ENCODE data around the gene POLD1. TPM values are rescaled to one million over a fixed set of nuclear protein-coding genes. Genes with fewer than 3 reads are reported as not detected.
A peak's percentile ranks its signal among the peaks of the same experiment; 100 is the strongest.

Gene POLD1
- total and polyA plus RNA-seq, 3 experiments from 2014 or later, result 29.4 to 160 (median 154) TPM

DNA sequence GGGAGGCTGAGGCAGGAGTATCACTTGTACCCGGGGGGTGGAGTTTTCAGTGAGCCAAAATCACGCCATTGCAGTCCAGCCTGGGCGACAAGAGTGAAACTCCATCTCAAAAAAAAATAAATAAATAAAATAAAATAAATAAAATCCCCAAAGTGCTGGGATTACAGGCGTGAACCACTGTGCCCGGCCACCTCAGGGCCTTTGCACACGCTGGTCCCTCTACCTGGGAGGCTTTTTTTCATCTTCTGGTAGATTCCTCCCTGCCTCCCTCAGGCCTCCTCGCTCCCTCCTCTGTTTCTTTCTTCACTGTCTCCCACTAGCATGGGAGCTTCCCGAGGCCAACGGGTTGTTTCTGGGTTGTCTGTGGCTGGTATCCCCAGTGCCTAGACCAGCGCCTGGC lies 63.6 kb downstream of the POLD1 start:
- POLR2A ChIA-PET, result no interaction called here
- no peak for DNase-seq
- CTCF ChIA-PET, result no interaction called here
- no peaks in the 10 kb centered on the region for H3K4me1 Mint-ChIP-seq
- peaks cover 0 to 2% (median 0%) of the 10 kb centered on the region in 5 donors for H3K9me3 Mint-ChIP-seq
- H3K27me3 ChIP-seq (ENCODE audit: insufficient read depth, low read length, poor library complexity, severe bottlenecking), result no peaks in the 10 kb centered on the region
- H3K27ac ChIP-seq (ENCODE audit: low read depth, low read length), result no peak overlapping the region
- peaks cover 5 to 14% of the 10 kb centered on the region in 2 donors for H3K27me3 Mint-ChIP-seq
- no peaks in the 10 kb centered on the region for H3K4me1 ChIP-seq (ENCODE audit: insufficient read depth, low read length)
- no peak overlapping the region for H3K4me3 ChIP-seq (ENCODE audit: low read length)
- no peaks in the 10 kb centered on the region for H3K36me3 ChIP-seq (ENCODE audit: insufficient read depth, low read length)
- no peak overlapping the region for H3K27ac Mint-ChIP-seq
- H3K36me3 Mint-ChIP-seq, result no peaks in the 10 kb centered on the region
- no peak overlapping the region for H3K4me3 Mint-ChIP-seq
- no peaks in the 10 kb centered on the region for H3K9me3 ChIP-seq (ENCODE audit: low read length)

DNA sequence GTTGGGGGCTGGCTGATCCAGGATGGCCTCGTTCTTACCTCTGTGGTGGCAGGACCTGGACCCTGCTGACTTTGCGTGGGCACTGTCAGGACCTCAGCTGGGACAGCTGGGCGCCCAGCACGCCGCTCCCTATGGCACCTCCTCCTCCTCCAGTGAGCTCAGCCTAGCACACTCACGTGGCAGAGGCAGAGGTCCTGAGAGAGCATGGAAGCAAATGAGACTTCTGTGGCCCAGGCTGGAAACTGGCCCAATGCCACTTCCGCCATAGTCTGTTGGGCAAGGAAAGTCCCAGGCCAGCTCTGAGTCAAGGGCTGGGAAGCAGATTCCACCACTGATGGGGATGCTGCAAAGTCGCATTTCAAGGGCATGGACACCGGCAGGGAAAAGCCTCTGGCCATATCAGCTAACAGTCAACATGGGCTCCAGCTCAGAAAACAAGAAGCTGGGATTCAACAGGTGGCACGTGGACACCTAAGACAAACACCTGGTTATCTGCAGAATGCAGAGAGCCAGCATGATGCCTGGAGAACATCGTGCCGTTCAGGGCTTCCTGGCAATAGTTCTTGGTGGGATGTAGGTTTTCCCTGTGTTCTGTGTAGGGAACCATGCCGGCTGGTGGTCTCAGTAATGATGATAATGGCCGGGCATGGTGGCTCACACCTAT lies 65.2 kb downstream of the POLD1 start:
- H3K27ac ChIP-seq (ENCODE audit: low read depth, low read length), result no peak overlapping the region
- Mint-ChIP-seq H3K4me1 (no peaks in the 10 kb centered on the region), H3K9me3 (peaks cover 0 to 2% (median 0%) of the 10 kb centered on the region in 5 donors), H3K36me3 (no peaks in the 10 kb centered on the region), H3K4me3 (no peak overlapping the region), H3K27ac (peak overlapping the region in 1 of 8 donors; percentile 13), H3K27me3 (peaks cover 4 to 14% of the 10 kb centered on the region in 2 donors)
- DNase-seq, result no peak
- no peaks in the 10 kb centered on the region for H3K36me3 ChIP-seq (ENCODE audit: insufficient read depth, low read length)
- H3K4me3 ChIP-seq (ENCODE audit: low read length), result no peak overlapping the region
- H3K9me3 ChIP-seq (ENCODE audit: low read length), result no peaks in the 10 kb centered on the region
- H3K4me1 ChIP-seq (ENCODE audit: insufficient read depth, low read length), result no peaks in the 10 kb centered on the region
- CTCF ChIA-PET, result no interaction called here
- POLR2A ChIA-PET, result no interaction called here
- H3K27me3 ChIP-seq (ENCODE audit: insufficient read depth, low read length, poor library complexity, severe bottlenecking), result no peaks in the 10 kb centered on the region

DNA sequence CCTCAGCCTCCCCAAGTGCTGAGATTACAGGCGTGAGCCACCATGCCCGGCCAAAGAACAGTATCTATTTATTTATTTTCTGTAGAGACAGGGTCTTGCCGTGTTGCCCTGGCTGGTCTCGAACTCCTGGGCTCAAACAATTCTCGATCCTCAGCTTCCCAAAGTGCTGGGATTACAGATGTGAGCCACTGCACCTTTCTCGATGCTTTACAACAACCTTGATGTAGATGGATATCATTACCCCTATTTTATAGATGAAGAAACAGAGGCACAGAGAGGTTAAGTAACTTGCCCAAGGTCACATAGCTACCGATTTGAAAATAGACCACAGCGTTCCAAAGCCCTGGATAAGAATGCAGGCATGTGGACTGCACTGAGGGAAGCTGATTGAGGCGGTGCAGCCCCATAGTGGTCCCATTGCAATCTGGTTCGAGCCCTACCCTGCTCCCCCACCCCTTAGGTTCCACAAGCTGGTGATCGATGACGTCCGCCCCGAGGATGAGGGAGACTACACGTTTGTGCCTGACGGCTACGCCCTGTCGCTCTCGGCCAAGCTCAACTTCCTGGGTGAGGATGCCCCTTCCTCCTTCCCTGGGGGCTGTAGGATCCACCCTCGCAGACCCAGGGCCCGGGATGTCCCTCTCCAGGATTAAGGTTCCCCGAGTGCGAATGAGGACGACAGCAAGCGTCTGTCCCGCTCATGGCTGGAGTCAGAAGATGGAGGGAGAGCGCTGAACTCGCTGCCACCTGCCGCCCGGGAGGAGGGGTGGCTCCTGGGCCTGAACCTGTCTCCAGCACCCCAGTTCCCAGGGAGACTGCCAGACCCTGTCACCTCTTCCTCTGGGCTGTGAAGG lies 66.4 kb downstream of the POLD1 start:
- H3K27ac ChIP-seq (ENCODE audit: low read depth, low read length), result no peak overlapping the region
- no peaks in the 10 kb centered on the region for H3K9me3 ChIP-seq (ENCODE audit: low read length)
- Mint-ChIP-seq H3K36me3 (no peaks in the 10 kb centered on the region), H3K27me3 (peaks cover 2 to 14% of the 10 kb centered on the region in 2 donors), H3K4me1 (no peaks in the 10 kb centered on the region), H3K9me3 (peaks cover 0 to 2% (median 0%) of the 10 kb centered on the region in 5 donors), H3K27ac (peak overlapping the region in 1 of 8 donors; percentile 47), H3K4me3 (no peak overlapping the region)
- CTCF ChIA-PET, result no interaction called here
- no peak for DNase-seq
- POLR2A ChIA-PET, result no interaction called here
- no peaks in the 10 kb centered on the region for H3K4me1 ChIP-seq (ENCODE audit: insufficient read depth, low read length)
- H3K4me3 ChIP-seq (ENCODE audit: low read length), result no peak overlapping the region
- H3K27me3 ChIP-seq (ENCODE audit: insufficient read depth, low read length, poor library complexity, severe bottlenecking), result no peaks in the 10 kb centered on the region
- H3K36me3 ChIP-seq (ENCODE audit: insufficient read depth, low read length), result no peaks in the 10 kb centered on the region

DNA sequence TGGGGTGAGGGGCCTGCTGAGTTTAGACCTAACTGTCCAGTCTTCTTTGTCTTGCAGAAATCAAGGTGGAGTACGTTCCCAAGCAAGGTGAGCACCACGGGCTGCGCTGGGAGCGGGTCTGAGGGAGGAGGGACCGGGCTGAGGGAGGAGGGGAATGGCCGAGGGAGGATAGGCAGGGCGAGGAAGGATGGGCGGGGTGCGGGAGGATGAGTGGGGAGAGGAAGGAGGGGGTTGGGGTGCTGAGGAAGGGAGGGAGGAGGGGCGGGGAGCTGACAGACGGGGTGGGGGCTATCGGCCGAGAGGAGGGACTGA lies 67.0 kb downstream of the POLD1 start:
- peaks cover 0 to 2% (median 0%) of the 10 kb centered on the region in 5 donors for H3K9me3 Mint-ChIP-seq

DNA sequence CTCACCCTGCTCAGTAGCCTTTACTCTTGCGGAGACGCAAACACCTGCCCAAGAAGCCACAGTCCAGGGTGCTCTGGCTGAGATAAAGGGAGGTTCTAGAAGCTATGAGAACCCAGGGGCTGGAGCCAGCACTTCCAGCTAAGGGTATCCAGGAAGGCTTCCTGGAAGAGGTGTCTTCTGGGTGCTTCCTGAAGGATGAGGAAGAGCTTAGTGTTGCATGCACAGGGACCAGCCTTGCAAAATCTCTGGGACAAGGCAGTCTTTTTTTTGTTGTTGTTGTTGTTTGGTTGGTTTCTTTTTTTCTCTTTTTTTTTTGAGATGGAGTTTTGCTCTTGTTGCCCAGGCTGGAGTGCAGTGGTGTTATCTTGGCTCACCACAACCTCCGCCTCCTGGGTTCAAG lies 69.1 kb downstream of the POLD1 start:
- H3K27me3 ChIP-seq (ENCODE audit: insufficient read depth, low read length, poor library complexity, severe bottlenecking), result no peaks in the 10 kb centered on the region
- CTCF ChIA-PET, result interaction anchor here (1.1 kb wide), 1 partner anchor 8 kb away, joined by 3 read pairs; no protein-coding TSS in a partner anchor
- H3K36me3 ChIP-seq (ENCODE audit: insufficient read depth, low read length), result no peaks in the 10 kb centered on the region
- no peak overlapping the region for H3K4me3 ChIP-seq (ENCODE audit: low read length)
- H3K27ac Mint-ChIP-seq, result no peak overlapping the region
- H3K9me3 ChIP-seq (ENCODE audit: low read length), result no peaks in the 10 kb centered on the region
- H3K27ac ChIP-seq (ENCODE audit: low read depth, low read length), result no peak overlapping the region
- H3K4me1 Mint-ChIP-seq, result no peaks in the 10 kb centered on the region
- POLR2A ChIA-PET, result no interaction called here
- no peak overlapping the region for H3K4me3 Mint-ChIP-seq
- H3K4me1 ChIP-seq (ENCODE audit: insufficient read depth, low read length), result no peaks in the 10 kb centered on the region
- peaks cover 0 to 2% (median 0%) of the 10 kb centered on the region in 5 donors for H3K9me3 Mint-ChIP-seq
- H3K27me3 Mint-ChIP-seq, result peaks cover 3 to 20% of the 10 kb centered on the region in 2 donors
- DNase-seq, result no peak
- no peaks in the 10 kb centered on the region for H3K36me3 Mint-ChIP-seq

More for the DNA sequence above, 67.0 kb downstream of the POLD1 start:
- ChIA-PET POLR2A (no interaction called here), CTCF (no interaction called here)
- no peak overlapping the region for H3K27ac Mint-ChIP-seq
- H3K27me3 Mint-ChIP-seq, result peaks cover 5 to 14% of the 10 kb centered on the region in 2 donors
- no peaks in the 10 kb centered on the region for H3K4me1 ChIP-seq (ENCODE audit: insufficient read depth, low read length)
- H3K36me3 ChIP-seq (ENCODE audit: insufficient read depth, low read length), result no peaks in the 10 kb centered on the region
- H3K4me1 Mint-ChIP-seq, result no peaks in the 10 kb centered on the region
- H3K4me3 Mint-ChIP-seq, result no peak overlapping the region
- H3K27me3 ChIP-seq (ENCODE audit: insufficient read depth, low read length, poor library complexity, severe bottlenecking), result no peaks in the 10 kb centered on the region
- no peaks in the 10 kb centered on the region for H3K9me3 ChIP-seq (ENCODE audit: low read length)
- no peak for DNase-seq
- H3K27ac ChIP-seq (ENCODE audit: low read depth, low read length), result no peak overlapping the region
- H3K36me3 Mint-ChIP-seq, result no peaks in the 10 kb centered on the region
- H3K4me3 ChIP-seq (ENCODE audit: low read length), result no peak overlapping the region

DNA sequence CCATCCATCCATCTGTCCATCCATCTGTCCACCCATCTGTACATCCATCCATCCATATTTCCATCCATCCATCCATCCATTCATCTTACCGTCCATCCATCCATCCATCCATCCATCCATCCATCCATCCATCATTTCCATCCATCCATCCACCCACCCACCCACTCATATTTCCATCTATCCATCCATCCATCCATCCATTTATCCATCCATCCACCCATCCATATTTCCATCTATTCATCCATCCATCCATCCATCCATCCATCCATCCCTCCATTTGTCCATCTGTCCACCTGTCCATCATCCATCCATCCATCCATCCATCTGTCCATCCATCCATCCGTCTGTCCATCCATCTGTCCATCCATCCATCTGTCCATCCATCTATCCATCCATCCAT lies 71.8 kb downstream of the POLD1 start:
- Histone ChIP-seq H3K4me3 (ENCODE audit: low read length) (no peak overlapping the region), H3K36me3 (ENCODE audit: insufficient read depth, low read length) (no peaks in the 10 kb centered on the region), H3K9me3 (ENCODE audit: low read length) (no peaks in the 10 kb centered on the region), H3K27ac (ENCODE audit: low read depth, low read length) (no peak overlapping the region), H3K4me1 (ENCODE audit: insufficient read depth, low read length) (no peaks in the 10 kb centered on the region), H3K27me3 (ENCODE audit: insufficient read depth, low read length, poor library complexity, severe bottlenecking) (no peaks in the 10 kb centered on the region)
- Mint-ChIP-seq H3K27ac (no peak overlapping the region), H3K27me3 (peaks cover 5 to 18% of the 10 kb centered on the region in 2 donors), H3K4me1 (peaks cover 0 to 3% (median 0%) of the 10 kb centered on the region in 3 donors), H3K4me3 (no peak overlapping the region), H3K9me3 (peaks cover 0 to 2% (median 0%) of the 10 kb centered on the region in 5 donors), H3K36me3 (no peaks in the 10 kb centered on the region)
- ChIA-PET CTCF (interaction anchor here (1.2 kb wide), 1 partner anchor 98 kb away, joined by 3 read pairs; no protein-coding TSS in a partner anchor), POLR2A (no interaction called here)
- DNase-seq, result no peak

DNA sequence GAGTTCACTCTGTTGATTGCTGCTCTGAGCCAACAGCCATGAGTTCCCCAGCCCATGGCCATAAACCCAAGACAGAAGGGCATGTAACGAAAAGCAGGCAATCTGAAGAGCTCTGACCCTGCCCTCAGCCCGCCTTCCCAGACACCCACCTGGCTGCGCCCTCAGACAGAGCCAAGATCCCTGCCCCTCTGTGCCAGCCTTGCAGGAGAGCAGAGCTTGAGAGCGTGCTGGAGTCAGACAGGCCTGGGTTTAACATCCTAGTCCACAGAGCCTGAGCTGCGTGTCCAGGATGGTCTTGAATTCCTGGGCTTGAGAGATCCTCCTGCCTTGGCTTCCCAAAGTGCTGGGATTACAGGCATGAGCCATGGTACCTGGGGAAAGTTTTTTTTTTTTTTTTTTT lies 73.2 kb downstream of the POLD1 start:
- peaks cover 0 to 3% (median 1%) of the 10 kb centered on the region in 3 donors for H3K4me1 Mint-ChIP-seq
- CTCF ChIA-PET, result interaction anchor here (1.2 kb wide), 1 partner anchor 100 kb away, joined by 3 read pairs; no protein-coding TSS in a partner anchor
- no peaks in the 10 kb centered on the region for H3K27me3 ChIP-seq (ENCODE audit: insufficient read depth, low read length, poor library complexity, severe bottlenecking)
- no peak overlapping the region for H3K27ac ChIP-seq (ENCODE audit: low read depth, low read length)
- no peak for DNase-seq
- no peaks in the 10 kb centered on the region for H3K9me3 Mint-ChIP-seq
- H3K36me3 Mint-ChIP-seq, result no peaks in the 10 kb centered on the region
- POLR2A ChIA-PET, result no interaction called here
- H3K4me3 Mint-ChIP-seq, result no peak overlapping the region
- H3K27ac Mint-ChIP-seq, result no peak overlapping the region
- H3K4me3 ChIP-seq (ENCODE audit: low read length), result no peak overlapping the region
- peaks cover 5 to 23% of the 10 kb centered on the region in 2 donors for H3K27me3 Mint-ChIP-seq
- H3K9me3 ChIP-seq (ENCODE audit: low read length), result no peaks in the 10 kb centered on the region
- H3K36me3 ChIP-seq (ENCODE audit: insufficient read depth, low read length), result no peaks in the 10 kb centered on the region
- no peaks in the 10 kb centered on the region for H3K4me1 ChIP-seq (ENCODE audit: insufficient read depth, low read length)

DNA sequence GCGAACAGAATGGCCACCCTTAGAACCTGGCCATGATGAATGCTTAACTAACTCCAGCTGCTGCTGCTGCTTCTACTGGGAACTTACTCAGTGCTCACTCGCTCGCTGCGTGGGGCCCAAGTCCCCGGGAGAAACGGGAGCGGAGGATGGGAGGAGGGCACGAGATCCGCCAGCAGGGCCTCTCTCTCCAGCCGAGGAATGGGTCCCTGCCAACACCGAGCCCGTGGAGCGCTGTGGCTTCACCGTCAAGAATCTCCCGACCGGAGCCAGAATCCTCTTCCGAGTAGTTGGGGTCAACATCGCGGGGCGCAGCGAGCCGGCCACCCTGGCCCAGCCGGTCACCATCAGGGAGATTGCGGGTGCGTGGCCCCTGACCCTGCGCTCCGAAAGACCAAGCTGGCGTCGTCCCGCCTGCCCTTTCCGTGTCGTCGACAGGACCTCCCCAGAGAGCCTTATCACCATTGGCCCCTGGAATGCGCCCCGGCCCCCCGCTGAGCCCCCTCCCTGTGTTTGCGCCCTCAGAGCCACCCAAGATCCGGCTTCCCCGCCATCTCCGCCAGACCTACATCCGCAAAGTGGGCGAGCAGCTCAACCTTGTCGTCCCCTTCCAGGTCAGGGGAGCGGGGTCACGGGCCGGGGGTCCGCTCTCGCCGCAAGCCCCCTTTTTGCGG lies 74.4 kb downstream of the POLD1 start:
- Histone ChIP-seq H3K4me3 (ENCODE audit: low read length) (no peak overlapping the region), H3K27me3 (ENCODE audit: insufficient read depth, low read length, poor library complexity, severe bottlenecking) (no peaks in the 10 kb centered on the region), H3K4me1 (ENCODE audit: insufficient read depth, low read length) (no peaks in the 10 kb centered on the region), H3K27ac (ENCODE audit: low read depth, low read length) (no peak overlapping the region), H3K36me3 (ENCODE audit: insufficient read depth, low read length) (no peaks in the 10 kb centered on the region), H3K9me3 (ENCODE audit: low read length) (no peaks in the 10 kb centered on the region)
- peaks cover 8 to 27% of the 10 kb centered on the region in 2 donors for H3K27me3 Mint-ChIP-seq
- H3K27ac Mint-ChIP-seq, result no peak overlapping the region
- POLR2A ChIA-PET, result no interaction called here
- no peaks in the 10 kb centered on the region for H3K9me3 Mint-ChIP-seq
- H3K4me3 Mint-ChIP-seq, result no peak overlapping the region
- CTCF ChIA-PET, result interaction anchor here (0.6 kb wide), 1 partner anchor 90 kb away, joined by 3 read pairs; no protein-coding TSS in a partner anchor
- peaks cover 0 to 1% (median 0%) of the 10 kb centered on the region in 3 donors for H3K36me3 Mint-ChIP-seq
- DNase-seq, result no peak
- H3K4me1 Mint-ChIP-seq, result peaks cover 0 to 3% (median 1%) of the 10 kb centered on the region in 3 donors
